Activated CD4-positive, alpha-beta T cell treated with anti-CD3 and anti-CD28 coated beads, Interleukin-2, amount 50 U/mL, for 4 hours (primary cell): ENCODE results near the gene RALY.
A peak's percentile ranks its signal among the peaks of the same experiment; 100 is the strongest.
"Not testable (repeated sequence)": the region's sequence is repeated elsewhere in the genome, so short reads cannot be mapped to it uniquely, and the experiment has no call there.

ENCODE experiments used
- DNase-seq, 2 experiments: peaks; one replicate each; pipeline ENCODE4 v3.0.0-alpha.2; 2020

RALY gene

DNA sequence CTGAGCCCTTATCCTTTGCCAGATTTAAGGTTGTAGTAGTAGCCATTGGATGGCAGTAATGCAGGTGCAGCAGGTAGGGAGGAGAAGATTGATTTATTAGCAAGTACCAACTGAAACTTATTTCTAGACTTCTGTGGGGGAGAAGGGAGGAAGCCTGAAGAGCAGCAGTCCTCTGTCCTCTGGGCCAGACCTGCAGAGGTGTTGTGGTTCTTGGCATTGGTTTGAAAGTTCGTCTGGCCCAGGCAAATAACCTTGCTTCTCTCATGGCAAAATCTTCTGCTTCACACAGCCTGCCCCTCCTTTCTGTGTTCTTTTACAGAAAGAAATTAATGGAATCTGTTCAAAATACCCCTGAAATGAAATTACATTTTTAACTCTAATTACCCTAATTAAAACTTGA is 24.5 kb downstream of the RALY start:
- DNase-seq: no peak

GRCh38 chr20:34022151-34022838 is 28.6 kb downstream of the RALY start:
- DNase-seq: no peak

GRCh38 chr20:34022839-34023234 is 29.1 kb downstream of the RALY start:
- DNase-seq: no peak

GRCh38 chr20:34023937-34024722 is 30.4 kb downstream of the RALY start:
- DNase-seq: no peak

DNA sequence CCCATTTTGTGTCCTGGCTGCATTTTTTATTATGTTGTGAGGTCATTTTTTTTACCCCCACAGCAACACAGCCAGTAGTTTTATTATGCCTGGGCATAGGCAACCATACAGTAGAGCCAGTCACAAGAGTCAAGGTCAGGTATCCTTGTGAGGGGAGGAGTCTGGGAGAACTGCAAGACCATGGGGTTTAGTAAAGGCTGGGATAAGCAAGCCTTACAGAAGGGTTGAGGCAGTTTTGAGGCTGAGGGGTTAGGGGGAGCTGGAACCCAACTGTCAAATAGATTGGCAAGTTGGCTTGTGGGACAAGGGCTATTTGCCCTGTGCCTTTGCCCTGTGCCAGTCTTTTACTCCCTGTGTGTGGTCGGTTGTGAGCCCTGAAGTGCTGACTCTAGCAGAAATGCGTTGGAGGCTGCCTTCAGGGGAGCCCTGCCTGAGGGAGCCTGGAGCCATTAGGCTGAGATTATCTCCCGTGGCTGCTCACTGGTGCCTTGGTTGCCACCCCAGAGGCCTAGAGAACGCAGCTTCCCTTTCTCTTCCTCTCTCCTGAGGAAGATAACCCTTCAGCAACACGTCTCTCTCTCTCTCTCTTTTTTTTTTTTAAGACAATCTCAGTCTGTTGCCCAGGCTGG is 31.1 kb downstream of the RALY start:
- DNase-seq: no peak

DNA sequence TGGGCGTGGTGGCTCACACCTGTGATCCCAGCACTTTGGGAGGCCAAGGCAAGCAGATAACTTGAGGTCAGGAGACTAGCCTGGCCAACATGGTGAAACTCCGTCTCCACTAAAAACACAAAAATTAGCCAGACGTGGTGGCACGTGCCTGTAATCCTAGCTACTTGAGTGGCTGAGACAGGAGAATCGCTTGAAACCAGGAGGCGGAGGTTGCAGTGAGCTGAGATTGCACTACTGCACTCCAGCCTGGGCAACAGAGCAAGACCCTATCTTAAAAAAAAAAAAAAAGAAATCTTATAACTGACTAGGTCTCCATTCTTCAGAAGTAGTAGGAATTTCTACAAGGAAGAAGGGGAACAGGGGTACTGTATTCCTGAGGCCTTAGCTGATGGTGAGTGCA is 34.3 kb downstream of the RALY start:
- not testable (repeated sequence) for DNase-seq

DNA sequence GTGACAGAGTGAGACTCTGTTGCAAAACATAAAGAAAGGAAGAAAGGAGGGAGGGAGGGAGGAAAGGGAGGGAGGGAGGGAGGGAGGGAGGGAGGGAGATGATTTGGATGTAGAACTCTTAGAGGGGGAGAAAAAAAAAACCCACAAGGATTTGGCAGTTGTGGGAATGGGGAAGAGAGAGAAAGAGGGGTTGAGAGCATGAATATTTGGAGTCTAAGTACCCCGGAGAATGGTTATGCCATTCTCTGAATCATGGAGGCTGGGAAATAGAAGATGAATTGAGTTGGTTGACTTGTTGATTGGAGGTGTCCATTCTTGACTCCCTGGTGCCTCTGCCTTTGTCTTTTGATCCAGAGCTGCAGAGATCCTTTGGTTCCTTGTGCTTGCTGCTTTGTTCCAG is 35.7 kb downstream of the RALY start:
- no peak for DNase-seq

DNA sequence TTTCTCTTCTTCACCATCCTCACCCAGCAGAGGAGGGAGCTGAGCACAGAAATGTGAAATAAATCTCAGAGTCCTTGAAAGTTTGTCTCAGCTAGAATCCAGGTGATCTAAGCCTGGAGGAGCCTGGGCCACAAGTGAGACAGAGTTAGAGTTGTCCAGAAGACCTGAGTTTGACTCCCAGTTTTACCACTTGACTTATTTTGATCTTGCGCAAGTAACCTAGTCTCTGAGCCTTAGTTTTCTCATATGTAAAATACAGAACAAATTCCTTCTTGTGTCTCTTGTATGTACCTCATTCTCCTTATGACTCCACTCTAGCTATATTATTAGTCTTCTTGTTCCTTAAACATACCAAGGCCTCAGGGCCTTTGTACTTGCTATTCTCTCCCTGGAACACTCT is 36.7 kb downstream of the RALY start:
- DNase-seq: no peak

DNA sequence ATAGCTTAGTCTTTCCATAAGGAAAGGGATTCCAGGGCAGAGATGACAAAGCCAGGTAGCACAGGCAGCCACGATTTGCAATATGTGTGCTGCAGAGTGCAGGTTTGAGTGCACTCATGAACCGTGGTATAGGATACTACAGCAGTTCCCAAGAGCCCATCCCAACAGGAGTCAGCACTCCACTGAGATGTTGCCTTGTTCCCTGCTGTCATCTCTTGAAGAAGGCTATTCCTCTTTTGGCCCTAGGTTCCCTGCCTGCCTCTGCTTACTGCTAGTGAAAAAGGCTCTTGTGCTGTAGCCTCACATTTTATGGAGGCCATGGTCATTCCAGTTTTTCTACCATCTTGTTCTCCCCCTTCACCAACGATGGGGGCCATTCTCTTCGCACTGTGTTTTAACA is 40.2 kb downstream of the RALY start:
- no peak for DNase-seq

GRCh38 chr20:34037121-34037520 is 43.4 kb downstream of the RALY start:
- DNase-seq: peak; percentile 49 to 51

DNA sequence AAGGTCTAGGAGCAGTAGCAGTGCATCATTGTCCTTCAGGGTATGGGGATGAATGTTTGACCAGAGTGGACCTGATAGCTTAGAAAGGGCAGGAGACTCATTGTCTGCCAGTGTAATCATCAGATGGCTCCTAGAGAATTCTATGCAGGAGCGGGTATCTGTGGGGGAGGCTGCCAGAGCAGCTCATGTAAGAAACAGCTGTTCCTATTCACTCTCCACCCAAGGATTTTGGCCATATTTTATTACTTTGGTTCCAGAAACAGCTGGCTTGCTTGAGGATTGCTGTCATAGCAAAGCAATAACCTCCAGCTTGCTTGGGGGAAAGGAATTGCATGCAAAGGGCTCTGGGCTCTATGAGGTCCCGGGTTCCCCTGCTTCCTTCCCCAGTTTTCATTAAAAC is 44.1 kb downstream of the RALY start:
- no peak for DNase-seq

- DNase-seq: no peak
Observed at GRCh38 chr20:34040300-34040995, 46.7 kb downstream of the RALY start.

- DNase-seq: no peak
Observed at GRCh38 chr20:34041226-34041625, 47.5 kb downstream of the RALY start.

DNA sequence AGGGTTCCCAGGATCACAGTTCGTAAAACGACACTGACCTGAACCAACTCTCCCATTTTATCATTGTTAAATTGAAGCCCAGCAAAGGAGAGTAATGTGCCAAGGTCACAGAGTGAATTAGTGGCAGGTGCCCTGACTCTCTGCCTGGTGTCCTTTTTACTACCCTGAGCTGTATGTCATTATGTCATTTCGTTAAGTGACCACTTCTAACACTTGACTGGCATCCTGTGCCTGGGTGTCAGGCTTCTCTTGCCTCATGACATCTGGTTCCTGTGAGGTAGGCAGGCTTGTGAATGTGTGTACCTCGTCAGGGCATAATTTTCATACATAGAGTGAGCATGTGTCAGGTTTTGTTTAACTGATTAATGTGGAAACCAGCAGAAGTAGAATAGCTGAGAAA is 48.6 kb downstream of the RALY start:
- DNase-seq: no peak

GRCh38 chr20:34043025-34043424 is 49.3 kb downstream of the RALY start:
- no peak for DNase-seq

DNA sequence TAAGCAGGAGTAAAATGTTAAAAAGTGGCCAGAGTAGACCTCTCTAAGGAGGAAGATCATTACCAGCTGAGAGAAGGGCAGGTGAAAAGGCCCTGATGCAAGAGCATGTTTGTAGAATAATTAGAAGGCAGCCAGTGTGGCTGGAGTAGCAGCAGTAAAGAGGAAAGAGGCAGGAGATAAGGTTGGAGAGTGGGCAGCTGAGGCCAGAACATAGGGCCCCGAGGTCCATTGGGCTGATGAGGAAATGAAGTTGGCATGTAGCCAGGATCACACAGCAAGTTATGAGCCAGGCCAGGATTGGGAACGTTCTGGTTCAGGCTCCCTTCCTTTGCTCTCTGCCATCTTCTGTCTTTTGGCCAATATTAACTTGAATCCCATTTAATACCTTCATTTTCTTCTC is 51.6 kb downstream of the RALY start:
- no peak for DNase-seq

DNA sequence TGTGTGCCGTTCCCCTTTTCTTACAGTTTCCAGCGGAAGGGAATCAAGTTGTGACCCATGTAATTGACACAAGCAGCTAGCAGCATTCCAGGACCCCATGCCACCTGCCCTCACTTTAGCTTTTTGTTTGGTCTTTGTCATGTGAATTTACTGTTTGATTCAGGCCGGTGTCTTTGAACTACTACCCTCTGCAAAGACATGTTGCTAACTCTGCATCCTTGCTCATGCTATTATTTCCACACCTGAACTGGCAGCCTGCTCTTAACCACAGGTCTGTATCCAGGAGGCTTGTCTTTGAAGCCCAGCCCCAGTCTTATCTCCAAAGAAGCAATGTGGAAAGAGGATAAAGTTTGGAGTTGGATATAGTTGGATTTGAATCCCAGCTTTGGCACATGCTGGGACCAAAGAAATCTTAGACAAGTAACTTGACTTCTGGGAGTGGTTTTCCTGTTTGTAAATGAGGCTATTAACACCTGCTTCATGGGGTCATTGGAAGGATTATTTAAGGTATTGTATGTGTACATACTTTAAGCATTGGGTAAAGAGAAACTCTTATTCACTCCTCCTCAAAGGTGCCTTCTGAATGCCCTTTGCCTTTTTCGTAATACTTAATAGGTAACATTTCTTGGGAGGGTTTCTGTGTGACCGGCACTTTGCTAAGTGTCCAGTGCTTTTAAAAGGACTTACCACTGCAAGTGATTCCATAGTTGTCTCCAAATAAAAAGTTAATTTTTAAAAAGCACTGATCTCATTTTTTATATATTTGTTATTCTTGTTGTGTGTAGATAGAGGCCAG is 52.4 kb downstream of the RALY start:
- DNase-seq: no peak

DNA sequence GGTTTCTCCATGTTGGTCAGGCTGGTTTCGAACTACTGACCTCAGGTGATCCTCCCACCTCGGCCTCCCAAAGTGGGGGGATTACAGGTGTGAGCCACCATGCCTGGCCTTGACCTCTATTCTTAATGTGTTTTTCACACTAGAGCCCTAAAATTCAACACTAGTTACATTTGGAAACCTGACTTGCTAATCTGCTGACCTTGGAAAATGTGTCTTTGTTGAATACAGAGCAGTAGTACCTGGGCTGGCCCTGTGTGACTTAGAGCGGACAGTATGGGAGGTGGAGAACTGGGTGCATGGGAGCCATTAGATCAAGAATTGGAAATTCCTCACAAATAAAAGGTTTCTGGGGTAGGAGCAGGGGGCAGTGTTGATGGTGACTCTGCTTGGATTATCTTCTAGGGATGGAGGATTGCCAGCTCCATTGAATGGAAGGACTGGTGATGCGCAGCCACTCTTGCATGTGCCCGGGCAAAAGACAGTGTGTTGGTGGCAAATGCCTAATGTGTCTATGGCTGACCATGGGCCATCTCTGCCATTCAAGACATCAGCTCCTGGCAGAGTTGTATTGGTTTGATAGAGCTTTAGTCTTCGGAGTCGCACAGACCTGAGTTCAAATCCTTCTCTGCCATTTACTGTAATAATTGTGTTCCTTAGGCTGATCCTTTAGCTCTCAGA is 53.4 kb downstream of the RALY start:
- DNase-seq: no peak

DNA sequence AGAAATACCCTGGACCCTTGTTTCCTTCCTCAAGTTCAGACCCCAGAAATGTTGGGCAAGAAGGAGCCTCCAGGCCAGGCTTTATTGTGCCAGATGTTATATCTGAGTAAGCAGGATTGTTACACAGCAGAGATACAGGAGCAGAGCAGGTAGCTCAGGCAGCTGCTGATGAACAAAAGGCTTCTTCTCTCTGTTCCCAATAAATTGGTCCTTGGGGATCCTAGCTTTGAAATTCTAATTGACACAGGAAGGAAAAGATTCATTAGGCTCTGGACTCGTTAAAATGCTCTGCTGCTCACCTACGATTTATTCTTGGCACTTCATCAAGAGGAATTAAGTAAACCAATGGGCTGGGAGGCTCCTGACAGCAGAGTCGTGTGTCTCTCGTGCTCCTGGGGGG is 54.2 kb downstream of the RALY start:
- no peak for DNase-seq

DNA sequence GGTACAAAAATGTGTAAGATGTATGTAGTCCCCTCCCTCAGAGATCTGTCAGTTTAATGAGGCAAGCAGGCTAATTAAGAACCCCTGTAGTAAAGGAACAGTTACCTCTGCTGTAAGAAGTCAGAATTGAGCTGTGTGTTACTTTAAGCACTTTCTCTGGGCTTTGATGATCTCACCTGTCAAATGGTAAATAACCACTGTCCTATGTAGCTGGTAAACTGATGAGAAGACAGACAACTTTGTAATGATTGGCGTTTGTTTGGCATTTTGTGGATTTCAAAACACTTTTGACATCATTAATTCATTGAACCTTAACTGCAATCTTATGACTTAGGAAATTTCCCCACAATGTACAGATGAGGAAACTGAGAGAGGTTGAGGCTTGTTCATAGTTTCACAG is 55.7 kb downstream of the RALY start:
- DNase-seq: no peak

DNA sequence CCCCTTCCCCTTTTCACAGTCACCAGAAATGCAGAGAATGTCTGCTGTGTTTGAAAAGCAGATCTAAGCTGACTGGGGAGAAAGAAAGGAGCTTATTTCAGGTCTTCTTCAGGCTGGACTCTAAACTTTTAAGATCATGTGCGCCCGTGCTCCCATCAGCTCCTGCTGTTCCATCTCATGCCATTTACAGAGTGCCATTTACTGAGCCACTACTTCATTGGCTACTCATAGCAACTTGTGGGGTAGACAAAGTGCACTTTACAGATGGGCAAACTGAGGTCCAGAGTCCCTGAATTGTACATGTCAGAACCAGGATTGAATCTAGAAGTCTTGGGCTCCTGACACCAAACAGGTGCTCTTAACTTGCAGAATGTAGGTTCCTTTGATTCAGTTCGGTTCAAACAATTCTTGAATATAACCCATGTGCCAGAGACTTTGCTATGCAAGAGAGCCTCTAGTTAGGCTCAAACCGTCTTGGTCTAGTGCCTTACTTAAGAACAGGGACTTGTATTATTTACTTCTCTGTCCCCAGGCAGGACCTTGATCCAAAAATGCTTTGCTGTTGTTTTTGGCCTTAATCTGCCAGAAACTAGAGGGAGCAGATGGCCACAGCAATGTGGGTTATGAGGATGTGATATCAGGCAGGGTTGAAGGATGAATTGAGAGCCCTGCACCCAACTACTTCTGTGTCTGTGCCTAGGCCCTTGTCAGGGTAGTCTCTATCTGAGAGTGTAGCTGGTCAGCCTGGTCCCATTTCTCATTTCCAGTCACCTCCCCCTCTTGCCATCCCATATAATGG is 56.4 kb downstream of the RALY start:
- no peak for DNase-seq
